GM23248 (cell line): ENCODE measurements around the gene TACR1. TPM values are rescaled to one million over a fixed set of nuclear protein-coding genes. Genes with fewer than 3 reads are reported as not detected.
A peak's percentile ranks its signal among the peaks of the same experiment; 100 is the strongest.

ENCODE experiments used
- DNase-seq: peaks from one replicate; pipeline ENCODE4 v3.0.0-alpha.2; 2015
- H2AFZ ChIP-seq: fragments of 200-600 bp; sonication (generic); 2 replicates; pipeline ENCODE4 v1.6.1; 2016; ENCODE audit warnings: antibody characterized with exemption
- H3F3A ChIP-seq: fragments of 200-600 bp; sonication (generic); 2 replicates; pipeline ENCODE4 v1.6.1; 2016; ENCODE audit warnings: mild to moderate bottlenecking, antibody characterized with exemption, mixed run types; ENCODE audit not compliant: insufficient read depth
- H3K27ac ChIP-seq: fragments of 200-600 bp; sonication (generic); 2 replicates; pipeline ENCODE4 v1.5.1; 2016; ENCODE audit warnings: mild to moderate bottlenecking
- H3K27me3 ChIP-seq: fragments of 200-600 bp; sonication (generic); replicated peaks from 2 replicates; pipeline ENCODE4 v1.6.1; 2016; ENCODE audit warnings: mild to moderate bottlenecking; ENCODE audit not compliant: insufficient read depth
- H3K36me3 ChIP-seq: fragments of 200-600 bp; sonication (generic); 2 replicates; pipeline ENCODE4 v1.6.1; 2016; ENCODE audit warnings: low read depth, mild to moderate bottlenecking
- H3K4me1 ChIP-seq: fragments of 200-600 bp; sonication (generic); 2 replicates; pipeline ENCODE4 v1.6.1; 2016; ENCODE audit warnings: mild to moderate bottlenecking; ENCODE audit not compliant: insufficient read depth
- H3K4me2 ChIP-seq: fragments of 200-600 bp; sonication (generic); one replicate; pipeline ENCODE4 v1.6.1; 2016; ENCODE audit warnings: mild to moderate bottlenecking; ENCODE audit not compliant: unreplicated experiment
- H3K4me3 ChIP-seq: fragments of 200-600 bp; sonication (generic); 2 replicates; pipeline ENCODE4 v1.5.1; 2016; ENCODE audit warnings: mild to moderate bottlenecking
- H3K79me2 ChIP-seq: fragments of 200-600 bp; sonication (generic); 2 replicates; pipeline ENCODE4 v1.6.1; 2016; ENCODE audit warnings: mild to moderate bottlenecking; ENCODE audit not compliant: insufficient read depth
- H3K9ac ChIP-seq: fragments of 200-600 bp; sonication (generic); 2 replicates; pipeline ENCODE4 v1.6.1; 2016; ENCODE audit warnings: mild to moderate bottlenecking
- H3K9me2 ChIP-seq: fragments of 200-600 bp; sonication (generic); 2 replicates; pipeline ENCODE4 v1.6.1; 2016; ENCODE audit warnings: mixed run types, mild to moderate bottlenecking, moderate library complexity; ENCODE audit not compliant: insufficient read depth
- H3K9me3 ChIP-seq: fragments of 200-600 bp; sonication (generic); one replicate; pipeline ENCODE4 v1.6.1; 2017; ENCODE audit warnings: low read depth
- H4K20me1 ChIP-seq: fragments of 200-600 bp; sonication (generic); 2 replicates; pipeline ENCODE4 v1.6.0; 2016; ENCODE audit not compliant: insufficient read depth
- EZH2 ChIP-seq: fragments of 200-600 bp; sonication (generic); IDR thresholded peaks from 2 replicates; pipeline ENCODE4 v1.6.1; 2018; ENCODE audit warnings: antibody characterized with exemption, mild to moderate bottlenecking; ENCODE audit not compliant: insufficient read depth, poor library complexity, severe bottlenecking
- EZH2phosphoT487 ChIP-seq: fragments of 200-600 bp; sonication (generic); IDR thresholded peaks from 2 replicates; pipeline ENCODE4 v1.6.1; 2018; ENCODE audit warnings: antibody characterized with exemption, moderate library complexity, mild to moderate bottlenecking, low read depth; ENCODE audit not compliant: insufficient read depth
- WGBS, 2 experiments: methylation state at CpG; one replicate each; pipeline ENCODE4 v1.1.6; 2015 to 2017; ENCODE audit warnings: low lambda C conversion rate in 2 of 2, low coverage in 1 of 2; ENCODE audit errors: missing lambda C conversion rate in 2 of 2; 5-methylcytosine and 5-hydroxymethylcytosine counted together
- in situ Hi-C: fragments of 300-500 bp; cut with MboI; formaldehyde crosslinking; loops from 2 replicates; pipeline ENCODE4 v1.15.0; 2020
- polyA plus RNA-seq: library from polyadenylated mRNA; unstranded; fragments of >200 nt; fragmentation: Nextera tagmentation; extraction: Ambion mirVana; gene quantifications from 2 replicates; pipeline ENCODE4 v1.2.1, GENCODE V29; 2016
- total RNA-seq: library from RNA; depleted of rRNA; stranded (reverse); fragments of >200 nt; shearing (Covaris generic); gene quantifications from 2 replicates; pipeline ENCODE4 v1.2.3, GENCODE V29; 2014

Gene TACR1
- total and polyA plus RNA-seq, 2 experiments from 2014 or later = 0.11 to 0.65 TPM

- in situ Hi-C loops = no loop called here
- Histone ChIP-seq H3K4me1 (no peaks in the 10 kb centered on the region), H2AFZ (no peak overlapping the region), H3K27ac (no peak overlapping the region), H4K20me1 (no peaks in the 10 kb centered on the region), H3K4me2 (no peak overlapping the region), H3K36me3 (no peaks in the 10 kb centered on the region), H3K27me3 (no peaks in the 10 kb centered on the region), H3K9ac (no peak overlapping the region), H3K9me3 (no peaks in the 10 kb centered on the region), H3K4me3 (no peak overlapping the region), H3K79me2 (no peaks in the 10 kb centered on the region), H3F3A (peaks cover 8% of the 10 kb centered on the region; the same call in 1 of the 2 replicates), H3K9me2 (no peaks in the 10 kb centered on the region)
- peak; percentile 44 for DNase-seq
- WGBS, 2 experiments = 70 to 79% methylated on average over 3 of the region's 3 CpGs
- TF ChIP-seq EZH2 (no peak), EZH2phosphoT487 (no peak)
Measured at GRCh38 chr2:75142081-75142480, 57.2 kb downstream of the TACR1 start.

GRCh38 chr2:75140288-75140687 is 59.0 kb downstream of the TACR1 start:
- H3F3A ChIP-seq = no peaks in the 10 kb centered on the region
- 74 to 76% methylated on average over 1 of the region's 1 CpG for WGBS, 2 experiments
- H3K27ac ChIP-seq = no peak overlapping the region
- in situ Hi-C loops = no loop called here
- TF ChIP-seq EZH2phosphoT487 (no peak), EZH2 (no peak)
- no peak overlapping the region for H2AFZ ChIP-seq
- H3K4me2 ChIP-seq = no peak overlapping the region
- no peak overlapping the region for H3K4me3 ChIP-seq
- no peaks in the 10 kb centered on the region for H4K20me1 ChIP-seq
- no peaks in the 10 kb centered on the region for H3K36me3 ChIP-seq
- no peak for DNase-seq
- no peak overlapping the region for H3K9ac ChIP-seq
- no peaks in the 10 kb centered on the region for H3K27me3 ChIP-seq
- no peaks in the 10 kb centered on the region for H3K9me3 ChIP-seq
- H3K9me2 ChIP-seq = no peaks in the 10 kb centered on the region
- H3K4me1 ChIP-seq = no peaks in the 10 kb centered on the region
- H3K79me2 ChIP-seq = no peaks in the 10 kb centered on the region

GRCh38 chr2:75139171-75139570 is 60.1 kb downstream of the TACR1 start:
- Histone ChIP-seq H3K4me1 (peaks cover 2% of the 10 kb centered on the region; the same call in 1 of the 2 replicates), H3K27me3 (no peaks in the 10 kb centered on the region), H3K79me2 (no peaks in the 10 kb centered on the region), H3K9me3 (no peaks in the 10 kb centered on the region), H3K27ac (no peak overlapping the region), H3K4me3 (no peak overlapping the region), H3K9me2 (no peaks in the 10 kb centered on the region), H3K9ac (no peak overlapping the region), H3K36me3 (no peaks in the 10 kb centered on the region), H3K4me2 (no peak overlapping the region), H2AFZ (no peak overlapping the region), H3F3A (no peaks in the 10 kb centered on the region), H4K20me1 (no peaks in the 10 kb centered on the region)
- WGBS, 2 experiments = 77 to 81% methylated on average over 3 of the region's 3 CpGs
- DNase-seq = no peak
- in situ Hi-C loops = no loop called here
- TF ChIP-seq EZH2phosphoT487 (no peak), EZH2 (no peak)

GRCh38 chr2:75138528-75138927 is 60.8 kb downstream of the TACR1 start:
- DNase-seq = no peak
- no peaks in the 10 kb centered on the region for H3K27me3 ChIP-seq
- H3K79me2 ChIP-seq = no peaks in the 10 kb centered on the region
- no peak overlapping the region for H2AFZ ChIP-seq
- no peak overlapping the region for H3K4me3 ChIP-seq
- no peaks in the 10 kb centered on the region for H3K9me2 ChIP-seq
- in situ Hi-C loops = no loop called here
- no peaks in the 10 kb centered on the region for H3K9me3 ChIP-seq
- TF ChIP-seq EZH2 (no peak), EZH2phosphoT487 (no peak)
- peaks cover 8% of the 10 kb centered on the region; the same call in 1 of the 2 replicates for H3K4me1 ChIP-seq
- H3K4me2 ChIP-seq = no peak overlapping the region
- WGBS, 2 experiments = 81 to 84% methylated on average over 1 of the region's 1 CpG
- no peaks in the 10 kb centered on the region for H3K36me3 ChIP-seq
- no peaks in the 10 kb centered on the region for H3F3A ChIP-seq
- H3K27ac ChIP-seq = no peak overlapping the region
- no peak overlapping the region for H3K9ac ChIP-seq
- no peaks in the 10 kb centered on the region for H4K20me1 ChIP-seq

GRCh38 chr2:75135776-75136400 is 63.4 kb downstream of the TACR1 start:
- Histone ChIP-seq H4K20me1 (no peaks in the 10 kb centered on the region), H3K9me2 (no peaks in the 10 kb centered on the region), H3K27ac (no peak overlapping the region), H3K79me2 (no peaks in the 10 kb centered on the region), H2AFZ (no peak overlapping the region), H3K9ac (no peak overlapping the region), H3K4me1 (peaks cover 10% of the 10 kb centered on the region; the same call in 1 of the 2 replicates), H3K4me3 (no peak overlapping the region), H3K27me3 (no peaks in the 10 kb centered on the region), H3K9me3 (no peaks in the 10 kb centered on the region), H3K4me2 (no peak overlapping the region), H3F3A (no peaks in the 10 kb centered on the region), H3K36me3 (no peaks in the 10 kb centered on the region)
- TF ChIP-seq EZH2 (no peak), EZH2phosphoT487 (no peak)
- WGBS, 2 experiments = 79 to 82% methylated on average over 8 of the region's 8 CpGs
- no peak for DNase-seq
- in situ Hi-C loops = no loop called here
